SU-DHL-6 (cell line): ENCODE data around the gene CNTN1.

Source experiments
- EZH2phosphoT487 ChIP-seq: fragments of 200-600 bp; sonication (generic), shearing (Covaris generic); conservative IDR thresholded peaks from 2 replicates; pipeline ENCODE4 v1.6.1; 2018; ENCODE audit warnings: mild to moderate bottlenecking, antibody characterized with exemption, low read length, moderate library complexity, mixed read lengths
- TF ChIP-seq, protein P1 (sequence below): fragments of 200-600 bp; sonication (generic); IDR thresholded peaks from one replicate; pipeline ENCODE4 v1.5.1; 2017; ENCODE audit warnings: antibody characterized with exemption, mild to moderate bottlenecking, low read length, moderate library complexity; ENCODE audit not compliant: insufficient read depth, poor library complexity, severe bottlenecking

DNA sequence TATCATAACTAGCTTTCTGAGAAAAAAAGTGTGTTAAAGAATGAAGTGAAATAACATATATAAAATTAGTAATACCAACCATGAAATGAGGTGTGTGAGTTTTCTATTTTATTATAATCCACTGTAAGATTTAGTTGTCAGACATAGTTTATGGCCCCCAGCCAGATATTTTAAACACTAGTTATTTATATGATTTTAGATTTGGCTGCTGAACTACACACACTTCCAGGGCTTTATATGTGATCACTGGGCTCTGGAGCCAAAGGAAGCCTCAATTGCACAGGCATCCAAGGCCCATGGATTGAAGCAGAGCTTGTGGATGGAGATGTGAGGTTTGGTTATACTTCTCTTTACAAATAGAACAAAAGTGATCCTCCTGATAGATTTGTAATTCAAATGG, 48.7 kb upstream of the CNTN1 start:
- TF ChIP-seq, protein P1, sequence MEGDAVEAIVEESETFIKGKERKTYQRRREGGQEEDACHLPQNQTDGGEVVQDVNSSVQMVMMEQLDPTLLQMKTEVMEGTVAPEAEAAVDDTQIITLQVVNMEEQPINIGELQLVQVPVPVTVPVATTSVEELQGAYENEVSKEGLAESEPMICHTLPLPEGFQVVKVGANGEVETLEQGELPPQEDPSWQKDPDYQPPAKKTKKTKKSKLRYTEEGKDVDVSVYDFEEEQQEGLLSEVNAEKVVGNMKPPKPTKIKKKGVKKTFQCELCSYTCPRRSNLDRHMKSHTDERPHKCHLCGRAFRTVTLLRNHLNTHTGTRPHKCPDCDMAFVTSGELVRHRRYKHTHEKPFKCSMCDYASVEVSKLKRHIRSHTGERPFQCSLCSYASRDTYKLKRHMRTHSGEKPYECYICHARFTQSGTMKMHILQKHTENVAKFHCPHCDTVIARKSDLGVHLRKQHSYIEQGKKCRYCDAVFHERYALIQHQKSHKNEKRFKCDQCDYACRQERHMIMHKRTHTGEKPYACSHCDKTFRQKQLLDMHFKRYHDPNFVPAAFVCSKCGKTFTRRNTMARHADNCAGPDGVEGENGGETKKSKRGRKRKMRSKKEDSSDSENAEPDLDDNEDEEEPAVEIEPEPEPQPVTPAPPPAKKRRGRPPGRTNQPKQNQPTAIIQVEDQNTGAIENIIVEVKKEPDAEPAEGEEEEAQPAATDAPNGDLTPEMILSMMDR, result no peak
- no peak for TF ChIP-seq EZH2phosphoT487
